ENCODE measurements around the gene DNASE1L1. TPM values are rescaled to one million over a fixed set of nuclear protein-coding genes. Genes with fewer than 3 reads are reported as not detected.

The DNASE1L1 gene
- polyA plus RNA-seq, 1 of the 3 experiments (the other 2 are of a cell fraction) = 18.2 TPM

DNA sequence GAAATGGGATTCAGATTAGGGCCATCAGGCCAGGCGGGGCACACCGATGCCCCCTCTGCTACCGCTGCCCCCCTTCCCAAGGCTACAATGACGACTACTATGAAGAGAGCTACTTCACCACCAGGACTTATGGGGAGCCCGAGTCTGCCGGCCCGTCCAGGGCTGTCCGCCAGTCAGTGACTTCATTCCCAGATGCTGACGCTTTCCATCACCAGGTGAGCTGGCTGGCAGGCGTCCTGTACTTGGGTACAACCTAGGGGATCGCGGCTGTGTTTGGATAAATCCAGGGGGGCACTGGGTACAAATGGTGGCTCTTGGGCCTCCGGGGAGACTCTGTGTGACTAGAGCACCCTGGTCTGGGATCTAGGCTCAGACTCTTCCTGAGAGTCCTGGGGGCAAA lies 28.9 kb downstream of the DNASE1L1 start:
- CTCF ChIA-PET = no interaction called here

DNA sequence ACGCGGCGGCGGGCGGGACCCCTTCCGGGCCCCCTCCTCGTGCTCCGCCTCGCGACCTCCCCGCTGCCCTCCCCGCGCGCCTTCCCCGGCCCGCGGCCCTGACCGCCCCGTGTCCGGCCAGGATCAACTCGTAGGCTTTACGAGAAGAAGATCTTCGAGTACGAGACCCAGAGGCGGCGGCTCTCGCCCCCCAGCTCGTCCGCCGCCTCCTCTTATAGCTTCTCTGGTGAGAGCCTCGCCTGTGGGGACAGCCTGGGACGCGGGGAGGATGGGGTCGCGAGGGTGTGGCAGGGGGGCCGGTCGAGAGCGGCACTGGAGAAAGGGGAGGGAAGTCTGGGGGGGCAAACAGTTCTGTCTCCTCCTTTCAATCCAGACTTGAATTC lies 29.5 kb downstream of the DNASE1L1 start:
- CTCF ChIA-PET = interaction anchor here (0.6 kb wide), 1 partner anchor 100 kb away, joined by 3 read pairs; no protein-coding TSS in a partner anchor
- WGBS (ENCODE audit: low lambda C conversion rate) = 31% methylated on average over 18 of the region's 38 CpGs

More for the DNA sequence above, 28.9 kb downstream of the DNASE1L1 start:
- peak overlapping the region; percentile 61 to 73 for H3K4me3 ChIP-seq (ENCODE audit: low read depth in 2 of 2, low read length in 1 of 2)
- 6% methylated on average over 3 of the region's 13 CpGs for WGBS (ENCODE audit: low lambda C conversion rate)
- H3K4me1 ChIP-seq (ENCODE audit: control insufficient read depth in 1 of 2, insufficient read depth in 2 of 2, low read depth in 1 of 2, low read length in 1 of 2) = peaks cover 0 to 17% of the 10 kb centered on the region in 2 experiments; a peak in 1 of 4 replicates
- no peak overlapping the region for H2AFZ ChIP-seq (ENCODE audit: low read depth)
- peaks cover 14% of the 10 kb centered on the region for H3F3A ChIP-seq (replicated peaks; ENCODE audit: insufficient read depth)
- H4K20me1 ChIP-seq (ENCODE audit: insufficient read depth) = no peaks in the 10 kb centered on the region
- H3K4me2 ChIP-seq = peak overlapping the region; percentile 81
- H3K9me2 ChIP-seq = no peaks in the 10 kb centered on the region
- POLR2A ChIA-PET = no interaction called here
- no peak for DNase-seq
- H3K36me3 ChIP-seq (replicated peaks in 1 of 2; ENCODE audit: control insufficient read depth in 1 of 2, insufficient read depth in 2 of 2, low read length in 1 of 2) = no peaks in the 10 kb centered on the region
- H3K9me3 ChIP-seq = no peaks in the 10 kb centered on the region
- TF ChIP-seq NRF1 (IDR thresholded peaks at IDR 0.05; ENCODE audit: low read depth, low read length) (no peak), FOXJ3 (CRISPR knock-in tag; IDR thresholded peaks at IDR 0.05) (no peak), NFIC (IDR thresholded peaks at IDR 0.05; ENCODE audit: borderline replicate concordance) (no peak), EP300 (IDR thresholded peaks at IDR 0.05; ENCODE audit: borderline replicate concordance in 1 of 2, low read depth in 1 of 2, low read length in 1 of 2) (no peak), MEF2A (IDR thresholded peaks at IDR 0.05; ENCODE audit: borderline replicate concordance, low read depth) (no peak), FOXM1 (IDR thresholded peaks at IDR 0.05; ENCODE audit: low read depth) (no peak), EZH2phosphoT487 (IDR thresholded peaks at IDR 0.05; ENCODE audit: borderline replicate concordance, low read depth) (no peak), SIN3A (IDR thresholded peaks at IDR 0.05; ENCODE audit: borderline replicate concordance, low read depth, low read length) (no peak), GABPA (IDR thresholded peaks at IDR 0.05; ENCODE audit: low read depth) (no peak), CHD2 (IDR thresholded peaks at IDR 0.05; ENCODE audit: low read length, partially characterized antibody) (no peak), MXI1 (IDR thresholded peaks at IDR 0.05; ENCODE audit: low read depth, low read length) (no peak), ELF1 (IDR thresholded peaks at IDR 0.05) (no peak)
- TF ChIP-seq, protein P1, sequence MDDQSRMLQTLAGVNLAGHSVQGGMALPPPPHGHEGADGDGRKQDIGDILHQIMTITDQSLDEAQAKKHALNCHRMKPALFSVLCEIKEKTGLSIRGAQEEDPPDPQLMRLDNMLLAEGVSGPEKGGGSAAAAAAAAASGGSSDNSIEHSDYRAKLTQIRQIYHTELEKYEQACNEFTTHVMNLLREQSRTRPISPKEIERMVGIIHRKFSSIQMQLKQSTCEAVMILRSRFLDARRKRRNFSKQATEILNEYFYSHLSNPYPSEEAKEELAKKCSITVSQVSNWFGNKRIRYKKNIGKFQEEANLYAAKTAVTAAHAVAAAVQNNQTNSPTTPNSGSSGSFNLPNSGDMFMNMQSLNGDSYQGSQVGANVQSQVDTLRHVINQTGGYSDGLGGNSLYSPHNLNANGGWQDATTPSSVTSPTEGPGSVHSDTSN (IDR thresholded peaks at IDR 0.05) = no peak
- TF ChIP-seq, protein P2, sequence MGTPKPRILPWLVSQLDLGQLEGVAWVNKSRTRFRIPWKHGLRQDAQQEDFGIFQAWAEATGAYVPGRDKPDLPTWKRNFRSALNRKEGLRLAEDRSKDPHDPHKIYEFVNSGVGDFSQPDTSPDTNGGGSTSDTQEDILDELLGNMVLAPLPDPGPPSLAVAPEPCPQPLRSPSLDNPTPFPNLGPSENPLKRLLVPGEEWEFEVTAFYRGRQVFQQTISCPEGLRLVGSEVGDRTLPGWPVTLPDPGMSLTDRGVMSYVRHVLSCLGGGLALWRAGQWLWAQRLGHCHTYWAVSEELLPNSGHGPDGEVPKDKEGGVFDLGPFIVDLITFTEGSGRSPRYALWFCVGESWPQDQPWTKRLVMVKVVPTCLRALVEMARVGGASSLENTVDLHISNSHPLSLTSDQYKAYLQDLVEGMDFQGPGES (IDR thresholded peaks at IDR 0.05; ENCODE audit: low read depth, low read length) = no peak
- peak overlapping the region; percentile 97 for H3K9ac ChIP-seq
- peak overlapping the region; percentile 76 to 90; a peak in 3 of 4 replicates for H3K27ac ChIP-seq (ENCODE audit: low read depth in 2 of 2, low read length in 1 of 2)
- peaks cover 30% of the 10 kb centered on the region for H3K79me2 ChIP-seq (ENCODE audit: insufficient read depth)
- H3K27me3 ChIP-seq (ENCODE audit: insufficient read depth) = no peaks in the 10 kb centered on the region; the same call in 1 of the 2 replicates

More for the DNA sequence above, 29.5 kb downstream of the DNASE1L1 start:
- no peaks in the 10 kb centered on the region for H4K20me1 ChIP-seq (ENCODE audit: insufficient read depth)
- no peak for TF ChIP-seq MXI1 (IDR thresholded peaks at IDR 0.05; ENCODE audit: low read depth, low read length)
- no peak for TF ChIP-seq TEAD4 (IDR thresholded peaks at IDR 0.05; ENCODE audit: borderline replicate concordance, insufficient read depth)
- no peak for TF ChIP-seq FOXM1 (IDR thresholded peaks at IDR 0.05; ENCODE audit: low read depth)
- TF ChIP-seq NFIC (IDR thresholded peaks at IDR 0.05; ENCODE audit: borderline replicate concordance) = no peak
- TF ChIP-seq, protein P3, sequence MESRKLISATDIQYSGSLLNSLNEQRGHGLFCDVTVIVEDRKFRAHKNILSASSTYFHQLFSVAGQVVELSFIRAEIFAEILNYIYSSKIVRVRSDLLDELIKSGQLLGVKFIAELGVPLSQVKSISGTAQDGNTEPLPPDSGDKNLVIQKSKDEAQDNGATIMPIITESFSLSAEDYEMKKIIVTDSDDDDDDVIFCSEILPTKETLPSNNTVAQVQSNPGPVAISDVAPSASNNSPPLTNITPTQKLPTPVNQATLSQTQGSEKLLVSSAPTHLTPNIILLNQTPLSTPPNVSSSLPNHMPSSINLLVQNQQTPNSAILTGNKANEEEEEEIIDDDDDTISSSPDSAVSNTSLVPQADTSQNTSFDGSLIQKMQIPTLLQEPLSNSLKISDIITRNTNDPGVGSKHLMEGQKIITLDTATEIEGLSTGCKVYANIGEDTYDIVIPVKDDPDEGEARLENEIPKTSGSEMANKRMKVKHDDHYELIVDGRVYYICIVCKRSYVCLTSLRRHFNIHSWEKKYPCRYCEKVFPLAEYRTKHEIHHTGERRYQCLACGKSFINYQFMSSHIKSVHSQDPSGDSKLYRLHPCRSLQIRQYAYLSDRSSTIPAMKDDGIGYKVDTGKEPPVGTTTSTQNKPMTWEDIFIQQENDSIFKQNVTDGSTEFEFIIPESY (IDR thresholded peaks at IDR 0.05; ENCODE audit: borderline replicate concordance, low read depth) = no peak
- no peak for TF ChIP-seq RAD21 (IDR thresholded peaks at IDR 0.05; ENCODE audit: low read length)
- no peak for TF ChIP-seq YY1 (IDR thresholded peaks at IDR 0.05; ENCODE audit: low read depth)
- TF ChIP-seq, protein P4, sequence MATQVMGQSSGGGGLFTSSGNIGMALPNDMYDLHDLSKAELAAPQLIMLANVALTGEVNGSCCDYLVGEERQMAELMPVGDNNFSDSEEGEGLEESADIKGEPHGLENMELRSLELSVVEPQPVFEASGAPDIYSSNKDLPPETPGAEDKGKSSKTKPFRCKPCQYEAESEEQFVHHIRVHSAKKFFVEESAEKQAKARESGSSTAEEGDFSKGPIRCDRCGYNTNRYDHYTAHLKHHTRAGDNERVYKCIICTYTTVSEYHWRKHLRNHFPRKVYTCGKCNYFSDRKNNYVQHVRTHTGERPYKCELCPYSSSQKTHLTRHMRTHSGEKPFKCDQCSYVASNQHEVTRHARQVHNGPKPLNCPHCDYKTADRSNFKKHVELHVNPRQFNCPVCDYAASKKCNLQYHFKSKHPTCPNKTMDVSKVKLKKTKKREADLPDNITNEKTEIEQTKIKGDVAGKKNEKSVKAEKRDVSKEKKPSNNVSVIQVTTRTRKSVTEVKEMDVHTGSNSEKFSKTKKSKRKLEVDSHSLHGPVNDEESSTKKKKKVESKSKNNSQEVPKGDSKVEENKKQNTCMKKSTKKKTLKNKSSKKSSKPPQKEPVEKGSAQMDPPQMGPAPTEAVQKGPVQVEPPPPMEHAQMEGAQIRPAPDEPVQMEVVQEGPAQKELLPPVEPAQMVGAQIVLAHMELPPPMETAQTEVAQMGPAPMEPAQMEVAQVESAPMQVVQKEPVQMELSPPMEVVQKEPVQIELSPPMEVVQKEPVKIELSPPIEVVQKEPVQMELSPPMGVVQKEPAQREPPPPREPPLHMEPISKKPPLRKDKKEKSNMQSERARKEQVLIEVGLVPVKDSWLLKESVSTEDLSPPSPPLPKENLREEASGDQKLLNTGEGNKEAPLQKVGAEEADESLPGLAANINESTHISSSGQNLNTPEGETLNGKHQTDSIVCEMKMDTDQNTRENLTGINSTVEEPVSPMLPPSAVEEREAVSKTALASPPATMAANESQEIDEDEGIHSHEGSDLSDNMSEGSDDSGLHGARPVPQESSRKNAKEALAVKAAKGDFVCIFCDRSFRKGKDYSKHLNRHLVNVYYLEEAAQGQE (IDR thresholded peaks at IDR 0.05; ENCODE audit: low read depth, low read length) = no peak
- TF ChIP-seq, protein P1 (IDR thresholded peaks at IDR 0.05) = no peak
- no peak for TF ChIP-seq TAF1 (IDR thresholded peaks at IDR 0.05; ENCODE audit: borderline replicate concordance, low read depth, low read length)
- TF ChIP-seq GATA2 (CRISPR knock-in tag; IDR thresholded peaks at IDR 0.05) = no peak
- DNase-seq = no peak
- H3K4me2 ChIP-seq = peak overlapping the region; percentile 81
- peak overlapping the region; percentile 61 to 73 for H3K4me3 ChIP-seq (ENCODE audit: low read depth in 2 of 2, low read length in 1 of 2)
- peaks cover 15% of the 10 kb centered on the region for H3F3A ChIP-seq (replicated peaks; ENCODE audit: insufficient read depth)
- H3K4me1 ChIP-seq (ENCODE audit: control insufficient read depth in 1 of 2, insufficient read depth in 2 of 2, low read depth in 1 of 2, low read length in 1 of 2) = peaks cover 0 to 16% of the 10 kb centered on the region in 2 experiments; a peak in 1 of 4 replicates
- POLR2A ChIA-PET = interaction anchor here (0.7 kb wide), 1 partner anchor 361 kb away, joined by 3 read pairs; no protein-coding TSS in a partner anchor
- H3K36me3 ChIP-seq (replicated peaks in 1 of 2; ENCODE audit: control insufficient read depth in 1 of 2, insufficient read depth in 2 of 2, low read length in 1 of 2) = no peaks in the 10 kb centered on the region
- no peaks in the 10 kb centered on the region for H3K9me3 ChIP-seq
- H3K79me2 ChIP-seq (ENCODE audit: insufficient read depth) = peaks cover 35% of the 10 kb centered on the region
- no peak overlapping the region for H2AFZ ChIP-seq (ENCODE audit: low read depth)
- H3K27ac ChIP-seq (ENCODE audit: low read depth in 2 of 2, low read length in 1 of 2) = peak overlapping the region; percentile 76 to 90
- H3K9ac ChIP-seq = peak overlapping the region; percentile 97
- H3K27me3 ChIP-seq (ENCODE audit: insufficient read depth) = no peaks in the 10 kb centered on the region; the same call in 1 of the 2 replicates
- H3K9me2 ChIP-seq = no peaks in the 10 kb centered on the region

Measured in SK-N-SH (cell line).